ENCODE measurements around the gene TUBA4B. TPM values are rescaled to one million over a fixed set of nuclear protein-coding genes. Genes with fewer than 3 reads are reported as not detected.

Gene TUBA4B
- total and polyA plus RNA-seq, 2 donors (not counting 3 experiments of a cell fraction or from before 2014, with no cell fraction given), result not detected

DNA sequence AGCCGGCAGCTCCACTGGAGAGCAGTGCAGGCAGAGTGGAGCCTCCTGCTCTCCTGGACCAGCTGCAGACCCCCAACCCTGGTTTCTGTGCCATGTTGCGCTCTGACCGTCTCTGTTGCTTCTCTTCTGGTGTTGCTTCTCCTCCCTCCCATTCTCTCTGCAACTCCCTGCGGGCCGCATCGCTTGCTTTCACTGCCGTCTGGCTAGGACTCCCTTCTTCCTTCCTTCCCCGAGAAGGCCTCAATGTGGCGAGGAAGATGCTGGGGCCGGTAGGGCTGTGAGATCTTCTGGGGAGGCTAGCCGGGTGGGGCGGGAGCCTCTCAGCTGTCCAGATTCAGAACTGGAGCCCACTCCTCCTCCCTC, 32.3 kb downstream of the TUBA4B start:
- DNase-seq (ENCODE audit: low read depth, low spot score) (no peak), FAIRE-seq (no peak)
- BruUV-seq (replicated peaks), result no TSS peak
- Histone ChIP-seq H3K27ac (ENCODE audit: insufficient read depth, low read depth, low read length) (no peak overlapping the region), H3K27me3 (ENCODE audit: control insufficient read depth in 2 of 2, insufficient read depth in 2 of 2, low read length in 2 of 2) (no peaks in the 10 kb centered on the region), H3K9me3 (replicated peaks; ENCODE audit: control insufficient read depth, insufficient read depth, low read length) (no peaks in the 10 kb centered on the region), H4K20me1 (replicated peaks; ENCODE audit: control insufficient read depth, extremely low read depth, insufficient read depth, low read length) (no peaks in the 10 kb centered on the region), H3K79me2 (ENCODE audit: control insufficient read depth, insufficient read depth, low read length) (no peaks in the 10 kb centered on the region), H2AFZ (ENCODE audit: low read depth, low read length) (no peak overlapping the region), H3K4me2 (ENCODE audit: insufficient read depth, low read length) (no peak overlapping the region), H3K36me3 (ENCODE audit: control insufficient read depth in 2 of 2, extremely low read depth in 1 of 2, insufficient read depth in 2 of 2, low read length in 2 of 2) (peaks cover 0 to 21% of the 10 kb centered on the region in 2 experiments), H3K4me3 (replicated peaks in 1 of 3; ENCODE audit: insufficient read depth in 1 of 3, low read depth in 1 of 3, low read length in 3 of 3) (no peak overlapping the region), H3K4me1 (ENCODE audit: control insufficient read depth, extremely low read depth, insufficient read depth, low read length) (no peaks in the 10 kb centered on the region), H3K9ac (replicated peaks; ENCODE audit: extremely low read depth, insufficient read depth, low read length) (no peak overlapping the region), H3K9me1 (replicated peaks; ENCODE audit: control insufficient read depth, extremely low read depth, insufficient read depth, low read length) (no peaks in the 10 kb centered on the region)
- intact Hi-C loops (cut with micrococcal nuclease) (no loop called here), dilution Hi-C loops (cut with MboI; ENCODE audit: extremely low pct_ligation_motif_present, low sequenced_read_pairs) (no loop called here)
- CTCF ChIA-PET, result interaction anchor here (12.6 kb wide), 1 partner anchor 9 kb away, joined by 253 read pairs; no protein-coding TSS in a partner anchor
- POLR2A ChIA-PET, result no interaction called here
- TF ChIP-seq FOS (IDR thresholded peaks at IDR 0.05; ENCODE audit: borderline replicate concordance, insufficient read depth, low read length), result no peak
- no peak for TF ChIP-seq POLR2A (IDR thresholded peaks at IDR 0.05; ENCODE audit: low read depth, low read length)
- TF ChIP-seq EZH2 (IDR thresholded peaks at IDR 0.05; ENCODE audit: borderline replicate concordance, low read depth, low read length, severe bottlenecking), result no peak
- no peak for TF ChIP-seq GATA2 (IDR thresholded peaks at IDR 0.05; ENCODE audit: insufficient read depth, insufficient read length, low read depth, low read length)
- TF ChIP-seq MYC (IDR thresholded peaks at IDR 0.05; ENCODE audit: low read depth, low read length), result no peak
- TF ChIP-seq, protein P1, sequence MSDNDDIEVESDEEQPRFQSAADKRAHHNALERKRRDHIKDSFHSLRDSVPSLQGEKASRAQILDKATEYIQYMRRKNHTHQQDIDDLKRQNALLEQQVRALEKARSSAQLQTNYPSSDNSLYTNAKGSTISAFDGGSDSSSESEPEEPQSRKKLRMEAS (IDR thresholded peaks at IDR 0.05; ENCODE audit: insufficient read depth, insufficient read length), result no peak
- TF ChIP-seq, protein P2, sequence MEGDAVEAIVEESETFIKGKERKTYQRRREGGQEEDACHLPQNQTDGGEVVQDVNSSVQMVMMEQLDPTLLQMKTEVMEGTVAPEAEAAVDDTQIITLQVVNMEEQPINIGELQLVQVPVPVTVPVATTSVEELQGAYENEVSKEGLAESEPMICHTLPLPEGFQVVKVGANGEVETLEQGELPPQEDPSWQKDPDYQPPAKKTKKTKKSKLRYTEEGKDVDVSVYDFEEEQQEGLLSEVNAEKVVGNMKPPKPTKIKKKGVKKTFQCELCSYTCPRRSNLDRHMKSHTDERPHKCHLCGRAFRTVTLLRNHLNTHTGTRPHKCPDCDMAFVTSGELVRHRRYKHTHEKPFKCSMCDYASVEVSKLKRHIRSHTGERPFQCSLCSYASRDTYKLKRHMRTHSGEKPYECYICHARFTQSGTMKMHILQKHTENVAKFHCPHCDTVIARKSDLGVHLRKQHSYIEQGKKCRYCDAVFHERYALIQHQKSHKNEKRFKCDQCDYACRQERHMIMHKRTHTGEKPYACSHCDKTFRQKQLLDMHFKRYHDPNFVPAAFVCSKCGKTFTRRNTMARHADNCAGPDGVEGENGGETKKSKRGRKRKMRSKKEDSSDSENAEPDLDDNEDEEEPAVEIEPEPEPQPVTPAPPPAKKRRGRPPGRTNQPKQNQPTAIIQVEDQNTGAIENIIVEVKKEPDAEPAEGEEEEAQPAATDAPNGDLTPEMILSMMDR (IDR thresholded peaks at IDR 0.05; ENCODE audit: extremely low read depth in 1 of 2, insufficient read depth in 1 of 2, low read depth in 1 of 2, low read length in 2 of 2), result no peak
- TF ChIP-seq POLR2AphosphoS5 (IDR thresholded peaks at IDR 0.05; ENCODE audit: insufficient read depth, low read depth, low read length), result no peak

All from endothelial cell of umbilical vein (primary cell).